ENCODE data around the gene AGBL3.

DNA sequence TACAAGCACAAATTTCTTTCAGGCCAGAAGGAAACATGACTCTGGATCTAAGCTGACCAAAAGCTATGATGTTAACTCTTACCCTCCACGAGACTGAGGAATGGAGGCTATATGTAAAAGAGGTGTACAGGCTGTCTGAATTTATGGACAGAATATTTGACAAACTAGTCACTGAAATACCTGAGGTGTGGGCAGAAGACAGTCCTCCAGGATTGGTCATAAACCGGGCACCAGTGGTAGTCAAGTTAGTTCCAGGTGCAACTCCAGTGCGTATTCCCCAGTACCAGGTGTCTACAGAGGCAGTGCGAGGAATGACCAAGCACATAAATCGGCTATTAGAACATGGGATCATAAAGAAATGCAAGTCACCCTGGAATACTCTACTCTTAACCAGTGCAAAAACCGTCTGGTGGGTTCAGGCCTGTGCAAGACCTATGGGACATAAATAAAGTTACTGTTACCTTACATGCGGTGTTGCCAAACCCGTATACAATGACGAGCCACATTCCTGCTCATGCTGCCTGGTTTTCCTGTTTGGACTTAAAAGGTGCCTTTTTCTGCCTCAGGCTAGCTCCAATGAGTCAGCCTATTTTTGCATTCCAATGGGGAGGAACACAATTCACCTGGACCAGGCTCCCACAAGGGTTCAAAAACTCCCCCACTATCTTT lies 190.9 kb downstream of the AGBL3 start:
- no peak for TF ChIP-seq CTCF (IDR thresholded peaks at IDR 0.05)
- no peak for TF ChIP-seq EP300 (IDR thresholded peaks at IDR 0.05)
- no peak for TF ChIP-seq POLR2A (IDR thresholded peaks at IDR 0.05)

All from ovary (tissue), 3 donors.